HepG2 (cell line): ENCODE results near the gene MAP3K2. TPM values are rescaled to one million over a fixed set of nuclear protein-coding genes. Genes with fewer than 3 reads are reported as not detected.

Experiments used
- CAMTA2 ChIP-seq: sonication (generic); formaldehyde crosslinking; IDR thresholded peaks from 2 replicates; pipeline ENCODE4 v1.4.0; 2020; ENCODE audit warnings: mild to moderate bottlenecking, missing genetic modification reagents, borderline replicate concordance
- CBX5 ChIP-seq: sonication (generic); formaldehyde crosslinking; IDR thresholded peaks from 2 replicates; pipeline ENCODE4 v1.4.0; 2020; ENCODE audit warnings: missing genetic modification reagents, borderline replicate concordance
- FOSL1 ChIP-seq: sonication (generic); formaldehyde crosslinking; IDR thresholded peaks from 2 replicates; pipeline ENCODE4 v1.9.0; 2021; ENCODE audit warnings: missing genetic modification reagents, borderline replicate concordance
- FOXA1 ChIP-seq, 2 experiments: fragments of 450-650 bp in 1 of 2; sonication (generic) in 1 of 2; formaldehyde crosslinking in 1 of 2; IDR thresholded peaks; 2 replicates each; pipeline versions ENCODE4 v1.4.0 to v1.6.1; 2016 to 2020; ENCODE audit warnings: missing genetic modification reagents in 1 of 2
- FOXJ3 ChIP-seq: sonication (generic); formaldehyde crosslinking; IDR thresholded peaks from 2 replicates; pipeline ENCODE4 v1.4.0; 2020; ENCODE audit warnings: missing genetic modification reagents, mild to moderate bottlenecking, borderline replicate concordance
- FOXM1 ChIP-seq: sonication (generic); formaldehyde crosslinking; IDR thresholded peaks from 2 replicates; pipeline ENCODE4 v1.5.0; 2020; ENCODE audit warnings: missing genetic modification reagents
- NFE2L1 ChIP-seq: sonication (generic); formaldehyde crosslinking; IDR thresholded peaks from 2 replicates; pipeline ENCODE4 v1.4.0; 2020; ENCODE audit warnings: missing genetic modification reagents, mild to moderate bottlenecking, borderline replicate concordance
- PRDM4 ChIP-seq: sonication (generic); formaldehyde crosslinking; IDR thresholded peaks from 2 replicates; pipeline ENCODE4 v1.9.0; 2021; ENCODE audit warnings: missing genetic modification reagents, borderline replicate concordance
- RARG ChIP-seq: sonication (generic); formaldehyde crosslinking; IDR thresholded peaks from 2 replicates; pipeline ENCODE4 v1.4.0; 2020; ENCODE audit warnings: low read depth, mild to moderate bottlenecking, missing genetic modification reagents
- RFXAP ChIP-seq: sonication (generic); formaldehyde crosslinking; IDR thresholded peaks from 2 replicates; pipeline ENCODE4 v1.4.0; 2020; ENCODE audit warnings: missing genetic modification reagents, borderline replicate concordance
- RXRB ChIP-seq: IDR thresholded peaks from 2 replicates; pipeline ENCODE4 v1.6.1; 2016; ENCODE audit warnings: borderline replicate concordance, missing genetic modification reagents, missing compliant biosample characterization
- STAT5B ChIP-seq: sonication (generic); formaldehyde crosslinking; IDR thresholded peaks from 2 replicates; pipeline ENCODE4 v1.4.0; 2020; ENCODE audit warnings: missing genetic modification reagents
- TRIM24 ChIP-seq: sonication (generic); formaldehyde crosslinking; IDR thresholded peaks from 2 replicates; pipeline ENCODE4 v1.8.0; 2022; ENCODE audit warnings: mild to moderate bottlenecking, missing genetic modification reagents
- ZBTB4 ChIP-seq: sonication (generic); formaldehyde crosslinking; IDR thresholded peaks from 2 replicates; pipeline ENCODE4 v1.4.0; 2020; ENCODE audit warnings: missing genetic modification reagents, mild to moderate bottlenecking, borderline replicate concordance
- ZIK1 ChIP-seq: sonication (generic); formaldehyde crosslinking; IDR thresholded peaks from 2 replicates; pipeline ENCODE4 v1.5.0; 2020; ENCODE audit warnings: mild to moderate bottlenecking, low read depth, missing genetic modification reagents, borderline replicate concordance
- ZNF232 ChIP-seq: sonication (generic); formaldehyde crosslinking; IDR thresholded peaks from 2 replicates; pipeline ENCODE4 v1.4.0; 2020; ENCODE audit warnings: missing genetic modification reagents, borderline replicate concordance
- ZNF296 ChIP-seq: sonication (generic); formaldehyde crosslinking; conservative IDR thresholded peaks from 2 replicates; pipeline ENCODE4 v1.5.0; 2020; ENCODE audit warnings: mild to moderate bottlenecking, missing genetic modification reagents
- ZNF441 ChIP-seq: sonication (generic); formaldehyde crosslinking; IDR thresholded peaks from 2 replicates; pipeline ENCODE4 v1.7.0; 2021; ENCODE audit warnings: missing genetic modification reagents, borderline replicate concordance
- ZNF549 ChIP-seq: sonication (generic); formaldehyde crosslinking; IDR thresholded peaks from 2 replicates; pipeline ENCODE4 v1.5.0; 2020; ENCODE audit warnings: missing genetic modification reagents
- ZNF580 ChIP-seq: IDR thresholded peaks from 2 replicates; pipeline ENCODE4 v1.6.1; 2016; ENCODE audit warnings: low read depth, borderline replicate concordance
- ZNF841 ChIP-seq: sonication (generic); formaldehyde crosslinking; IDR thresholded peaks from 2 replicates; pipeline ENCODE4 v1.8.1; 2023; ENCODE audit warnings: missing genetic modification reagents, borderline replicate concordance
- ZNF883 ChIP-seq: sonication (generic); formaldehyde crosslinking; IDR thresholded peaks from 2 replicates; pipeline ENCODE4 v1.5.1; 2020; ENCODE audit warnings: mild to moderate bottlenecking, missing genetic modification reagents; ENCODE audit errors: not compliant biosample characterization
- ZSCAN25 ChIP-seq: sonication (generic); formaldehyde crosslinking; IDR thresholded peaks from 2 replicates; pipeline ENCODE4 v1.8.0; 2022; ENCODE audit warnings: mild to moderate bottlenecking, missing genetic modification reagents
- polyA plus RNA-seq, 8 experiments: library from polyadenylated mRNA; depleted of rRNA in 3 of 8; stranded (reverse) in 7 of 8; unstranded in 1 of 8; fragments of >200 nt; fragmentation: Illumina TruSeq in 4 of 8; extraction: Trizol in 4 of 8; gene quantifications; 2 replicates each; pipeline versions ENCODE4 v1.2.1 to v1.2.3, GENCODE V29; 2011 to 2016; ENCODE audit warnings: low read depth in 4 of 8, missing spikeins in 1 of 8, mixed read lengths in 1 of 8; ENCODE audit not compliant: insufficient read depth in 1 of 8
- total RNA-seq, 5 experiments: library from RNA; depleted of rRNA; stranded (reverse); fragments of >200 nt; fragmentation: Illumina TruSeq; extraction: Trizol; gene quantifications; 2 replicates each; pipeline ENCODE4 v1.2.3, GENCODE V29; 2016; ENCODE audit warnings: low read depth in 1 of 5

MAP3K2 gene
- total and polyA plus RNA-seq, 2 of the 13 experiments (the other 11 are each of a cell fraction or from before 2014, with no cell fraction given): 12.2 to 37.2 TPM

DNA sequence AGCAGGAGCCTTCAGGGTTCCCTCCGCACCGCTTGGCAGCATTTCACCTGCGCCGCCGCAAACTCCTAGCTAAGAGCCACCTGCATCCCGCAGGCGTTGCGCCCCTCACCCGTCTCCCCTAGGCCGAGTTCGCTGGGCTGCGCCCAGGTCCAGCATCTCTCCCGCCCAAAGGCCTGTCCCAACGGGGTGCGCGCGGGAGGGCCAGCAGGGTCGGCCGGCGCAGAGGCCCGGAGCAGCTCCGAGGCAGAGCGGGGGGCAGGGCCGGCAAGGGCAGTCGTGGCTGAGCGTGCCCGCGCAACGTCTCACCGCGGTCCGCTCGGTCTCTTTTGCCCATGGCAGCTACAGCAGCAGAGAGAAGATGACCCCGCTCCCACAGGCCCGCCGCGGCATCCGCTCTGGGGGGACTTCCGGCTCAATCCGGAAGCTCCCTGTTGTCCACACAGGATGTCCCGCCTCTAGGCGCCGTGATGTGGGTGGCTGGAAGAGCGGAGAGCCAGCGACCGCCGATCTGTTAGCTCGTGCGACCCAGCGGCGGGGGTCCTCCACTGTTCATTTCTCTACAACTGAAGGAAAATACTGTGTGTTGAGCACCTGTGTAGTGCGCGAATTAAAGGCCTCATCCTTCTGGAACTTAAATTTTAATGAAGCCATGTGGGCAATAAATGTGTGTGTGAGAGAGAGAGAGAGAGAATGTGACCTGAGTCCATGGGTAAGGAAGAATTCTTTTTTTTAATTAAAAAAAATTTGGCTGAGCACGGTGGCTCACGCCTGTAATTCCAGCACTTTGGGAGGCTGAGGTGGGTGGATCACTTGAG, 93.8 kb downstream of the MAP3K2 start, which contains the start of gene ERCC3 (continued):
- peak; percentile 68 for TF ChIP-seq RXRB
- no peak for TF ChIP-seq PRDM4 (CRISPR knock-in tag)
- peak; percentile 83; the same call in 1 of the 2 replicates for TF ChIP-seq ZIK1 (CRISPR knock-in tag)
- no peak for TF ChIP-seq TRIM24
- peak; percentile 95; the same call in 1 of the 2 replicates for TF ChIP-seq ZNF580 (CRISPR knock-in tag)
- TF ChIP-seq FOSL1 (CRISPR knock-in tag): no peak
- TF ChIP-seq ZNF883: peak; percentile 97
- TF ChIP-seq ZNF441 (CRISPR knock-in tag): peak; percentile 42; the same call in 1 of the 2 replicates
- no peak; the same call in 1 of the 2 replicates for TF ChIP-seq ZNF549
- TF ChIP-seq CBX5: peak; percentile 84; the same call in 1 of the 2 replicates
- no peak for TF ChIP-seq FOXM1 (CRISPR knock-in tag)
- TF ChIP-seq ZNF841 (CRISPR knock-in tag): no peak
- TF ChIP-seq STAT5B (CRISPR knock-in tag): no peak; the same call in 1 of the 2 replicates
- TF ChIP-seq FOXJ3 (CRISPR knock-in tag): peak; percentile 51; the same call in 1 of the 2 replicates
- peak; percentile 64; the same call in 1 of the 2 replicates for TF ChIP-seq ZSCAN25 (CRISPR knock-in tag)
- TF ChIP-seq ZNF232 (CRISPR knock-in tag): peak; percentile 87
- no peak for TF ChIP-seq RFXAP (CRISPR knock-in tag)
- TF ChIP-seq ZNF296 (CRISPR knock-in tag): peak; percentile 90
- TF ChIP-seq CAMTA2: peak; percentile 96
- peak; percentile 52; the same call in 1 of the 2 replicates for TF ChIP-seq NFE2L1 (CRISPR knock-in tag)
- no peak for TF ChIP-seq FOXA1 (IDR thresholded peaks at IDR 0.05)
- TF ChIP-seq FOXA1 (CRISPR knock-in tag; IDR thresholded peaks at IDR 0.05): peak; percentile 50
- TF ChIP-seq ZBTB4 (CRISPR knock-in tag): no peak
- TF ChIP-seq RARG (CRISPR knock-in tag): no peak
